ENCODE results near the gene VSNL1. TPM values are rescaled to one million over a fixed set of nuclear protein-coding genes. Genes with fewer than 3 reads are reported as not detected.

VSNL1 gene
- total RNA-seq, 2 donors from 2014 or later: 0.66 to 4.2 TPM

GRCh38 chr2:17604050-17604449 lies 63.6 kb downstream of the VSNL1 start:
- no peaks in the 10 kb centered on the region for H3K9me3 ChIP-seq
- 84 to 90% methylated on average over 4 to 5 of the region's 5 CpGs for WGBS, 2 donors
- no peaks in the 10 kb centered on the region for H3K36me3 ChIP-seq (replicated peaks in 1 of 2; ENCODE audit: insufficient read depth in 1 of 2, low read depth in 2 of 2)
- DNase-seq (no peak), ATAC-seq (no peak)
- H3K27me3 ChIP-seq: no peaks in the 10 kb centered on the region
- H3K4me1 ChIP-seq: no peaks in the 10 kb centered on the region
- no peak overlapping the region for H3K4me3 ChIP-seq
- intact Hi-C loops (cut with DNase I): no loop called here
- H3K27ac ChIP-seq: no peak overlapping the region
- TF ChIP-seq, protein P1, sequence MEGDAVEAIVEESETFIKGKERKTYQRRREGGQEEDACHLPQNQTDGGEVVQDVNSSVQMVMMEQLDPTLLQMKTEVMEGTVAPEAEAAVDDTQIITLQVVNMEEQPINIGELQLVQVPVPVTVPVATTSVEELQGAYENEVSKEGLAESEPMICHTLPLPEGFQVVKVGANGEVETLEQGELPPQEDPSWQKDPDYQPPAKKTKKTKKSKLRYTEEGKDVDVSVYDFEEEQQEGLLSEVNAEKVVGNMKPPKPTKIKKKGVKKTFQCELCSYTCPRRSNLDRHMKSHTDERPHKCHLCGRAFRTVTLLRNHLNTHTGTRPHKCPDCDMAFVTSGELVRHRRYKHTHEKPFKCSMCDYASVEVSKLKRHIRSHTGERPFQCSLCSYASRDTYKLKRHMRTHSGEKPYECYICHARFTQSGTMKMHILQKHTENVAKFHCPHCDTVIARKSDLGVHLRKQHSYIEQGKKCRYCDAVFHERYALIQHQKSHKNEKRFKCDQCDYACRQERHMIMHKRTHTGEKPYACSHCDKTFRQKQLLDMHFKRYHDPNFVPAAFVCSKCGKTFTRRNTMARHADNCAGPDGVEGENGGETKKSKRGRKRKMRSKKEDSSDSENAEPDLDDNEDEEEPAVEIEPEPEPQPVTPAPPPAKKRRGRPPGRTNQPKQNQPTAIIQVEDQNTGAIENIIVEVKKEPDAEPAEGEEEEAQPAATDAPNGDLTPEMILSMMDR (IDR thresholded peaks at IDR 0.05): no peak
- no peak for TF ChIP-seq POLR2A (IDR thresholded peaks at IDR 0.05)

DNA sequence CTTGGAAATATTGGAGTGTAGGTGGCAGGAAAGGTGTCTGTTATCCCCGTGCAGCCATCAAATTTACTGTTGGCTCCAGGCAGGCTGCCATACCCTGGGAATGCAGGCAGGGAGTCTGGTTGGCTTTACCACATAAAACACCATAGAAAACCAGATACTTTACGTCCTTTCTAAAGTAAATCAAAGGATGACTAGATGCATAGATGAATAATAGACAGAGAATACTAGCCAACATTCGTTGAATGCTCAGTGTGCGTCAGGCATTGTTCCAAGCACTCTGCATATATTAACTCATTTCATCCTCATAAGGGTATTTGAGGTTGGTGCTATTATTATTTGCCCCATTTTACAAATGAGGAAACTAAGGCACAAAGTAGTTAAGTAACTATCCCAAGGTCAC lies 65.2 kb downstream of the VSNL1 start:
- DNase-seq (no peak), ATAC-seq (no peak)
- Histone ChIP-seq H3K27ac (no peak overlapping the region), H3K36me3 (replicated peaks in 1 of 2; ENCODE audit: insufficient read depth in 1 of 2, low read depth in 2 of 2) (no peaks in the 10 kb centered on the region), H3K27me3 (no peaks in the 10 kb centered on the region), H3K4me3 (no peak overlapping the region), H3K4me1 (no peaks in the 10 kb centered on the region), H3K9me3 (no peaks in the 10 kb centered on the region)
- TF ChIP-seq, protein P1 (IDR thresholded peaks at IDR 0.05): no peak
- TF ChIP-seq POLR2A (IDR thresholded peaks at IDR 0.05): no peak
- intact Hi-C loops (cut with DNase I): no loop called here
- WGBS, 2 donors: 62 to 78% methylated on average over 4 of the region's 4 CpGs

GRCh38 chr2:17606851-17607250 lies 66.4 kb downstream of the VSNL1 start:
- no peaks in the 10 kb centered on the region for H3K4me1 ChIP-seq
- no peaks in the 10 kb centered on the region for H3K27me3 ChIP-seq
- TF ChIP-seq, protein P1 (IDR thresholded peaks at IDR 0.05): no peak
- 52 to 61% methylated on average over 2 of the region's 2 CpGs for WGBS, 2 donors
- ATAC-seq (no peak), DNase-seq (no peak)
- H3K27ac ChIP-seq: no peak overlapping the region
- no peaks in the 10 kb centered on the region for H3K36me3 ChIP-seq (replicated peaks in 1 of 2; ENCODE audit: insufficient read depth in 1 of 2, low read depth in 2 of 2)
- no peak overlapping the region for H3K4me3 ChIP-seq
- no peaks in the 10 kb centered on the region for H3K9me3 ChIP-seq
- intact Hi-C loops (cut with DNase I): no loop called here

- Histone ChIP-seq H3K9me3 (no peaks in the 10 kb centered on the region), H3K4me1 (no peaks in the 10 kb centered on the region), H3K36me3 (replicated peaks in 1 of 2; ENCODE audit: insufficient read depth in 1 of 2, low read depth in 2 of 2) (no peaks in the 10 kb centered on the region), H3K27ac (no peak overlapping the region), H3K27me3 (no peaks in the 10 kb centered on the region), H3K4me3 (no peak overlapping the region)
- no peak for ATAC-seq
- no peak for DNase-seq
- intact Hi-C loops (cut with DNase I): no loop called here
- WGBS, 2 donors: 50 to 67% methylated on average over 1 of the region's 1 CpG
- TF ChIP-seq POLR2A (IDR thresholded peaks at IDR 0.05): no peak
- TF ChIP-seq, protein P1 (IDR thresholded peaks at IDR 0.05): no peak
These were observed 66.9 kb downstream of the VSNL1 start for GRCh38 chr2:17607379-17607778.

DNA sequence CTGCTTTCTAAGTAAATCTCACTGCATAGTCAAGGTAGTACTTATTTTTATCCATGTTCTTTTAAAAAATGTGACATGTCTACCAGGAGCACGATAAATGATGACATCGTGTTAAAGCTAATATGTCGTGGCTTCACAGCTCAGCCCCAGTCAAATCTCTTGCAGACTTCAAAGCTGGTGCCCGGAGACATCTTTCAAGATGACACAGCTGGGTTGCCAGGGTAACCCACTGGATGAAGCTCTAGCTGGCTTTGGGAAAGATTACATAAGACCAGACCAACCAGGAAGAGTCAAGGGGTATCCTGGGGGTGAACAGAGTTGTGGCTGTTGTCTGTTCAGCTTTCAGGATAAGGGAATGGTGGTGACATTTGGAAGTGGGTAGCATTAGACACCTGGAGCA lies 67.8 kb downstream of the VSNL1 start:
- Histone ChIP-seq H3K27me3 (no peaks in the 10 kb centered on the region), H3K27ac (no peak overlapping the region), H3K4me3 (no peak overlapping the region), H3K9me3 (no peaks in the 10 kb centered on the region), H3K4me1 (no peaks in the 10 kb centered on the region), H3K36me3 (replicated peaks in 1 of 2; ENCODE audit: insufficient read depth in 1 of 2, low read depth in 2 of 2) (no peaks in the 10 kb centered on the region)
- DNase-seq (no peak), ATAC-seq (no peak)
- intact Hi-C loops (cut with DNase I): no loop called here
- TF ChIP-seq, protein P1 (IDR thresholded peaks at IDR 0.05): no peak
- no peak for TF ChIP-seq POLR2A (IDR thresholded peaks at IDR 0.05)
- WGBS, 2 donors: 48 to 52% methylated on average over 4 of the region's 4 CpGs

All from body of pancreas (tissue), 4 donors.